ENCODE results near the gene TBC1D19. TPM values are rescaled to one million over a fixed set of nuclear protein-coding genes. Genes with fewer than 3 reads are reported as not detected.

TBC1D19 gene
- polyA plus RNA-seq, 12 donors = 8.8 to 16.8 (median 12.7) TPM; not detected in 1

Other genes with a start within 250 kb of the TBC1D19 start
- gene CCKAR, start 93.6 kb upstream of the TBC1D19 start, polyA plus RNA-seq (ENCODE audit: insufficient read length in 12 of 12) = under 1 TPM in 1 of 12 donors, not detected in 11; 0.07 TPM

Measured in muscle of arm (tissue), 12 donors.